ENCODE results near the gene CHMP3.
A peak's percentile ranks its signal among the peaks of the same experiment; 100 is the strongest.
"Not testable (repeated sequence)": the region's sequence is repeated elsewhere in the genome, so short reads cannot be mapped to it uniquely, and the experiment has no call there.

CHMP3 gene

GRCh38 chr2:86507600-86507999 lies 55.6 kb downstream of the CHMP3 start:
- DNase-seq = no peak

GRCh38 chr2:86500325-86501083 lies 62.7 kb downstream of the CHMP3 start:
- DNase-seq = no peak

- DNase-seq = no peak
These were observed 63.9 kb downstream of the CHMP3 start for GRCh38 chr2:86499326-86499725.

- DNase-seq = no peak
These were observed 64.6 kb downstream of the CHMP3 start for GRCh38 chr2:86498468-86499260.

- DNase-seq = not testable (repeated sequence)
These were observed 66.9 kb downstream of the CHMP3 start for GRCh38 chr2:86496391-86496790.

- DNase-seq = peak in 1 of 3 experiments; percentile 1
These were observed 71.2 kb downstream of the CHMP3 start for GRCh38 chr2:86492048-86492453.

GRCh38 chr2:86491088-86491487 lies 72.2 kb downstream of the CHMP3 start:
- no peak for DNase-seq

GRCh38 chr2:86490245-86490644 lies 73.0 kb downstream of the CHMP3 start:
- DNase-seq = no peak

GRCh38 chr2:86489542-86489941 lies 73.7 kb downstream of the CHMP3 start:
- no peak for DNase-seq

GRCh38 chr2:86488561-86489250 lies 74.5 kb downstream of the CHMP3 start:
- no peak for DNase-seq

GRCh38 chr2:86487062-86487461 lies 76.2 kb downstream of the CHMP3 start:
- DNase-seq = no peak

GRCh38 chr2:86485802-86486201 lies 77.4 kb downstream of the CHMP3 start:
- DNase-seq = no peak

- no peak for DNase-seq
These were observed 78.1 kb downstream of the CHMP3 start for GRCh38 chr2:86485103-86485502.

- DNase-seq = no peak
These were observed 78.9 kb downstream of the CHMP3 start for GRCh38 chr2:86484385-86484784.

- DNase-seq = no peak
These were observed 81.2 kb downstream of the CHMP3 start for GRCh38 chr2:86482034-86482433.

GRCh38 chr2:86480105-86480504 lies 83.1 kb downstream of the CHMP3 start:
- DNase-seq = no peak

GRCh38 chr2:86477349-86477748 lies 85.9 kb downstream of the CHMP3 start:
- no peak for DNase-seq

- no peak for DNase-seq
These were observed 86.3 kb downstream of the CHMP3 start for GRCh38 chr2:86476918-86477317.

GRCh38 chr2:86476092-86476491 lies 87.2 kb downstream of the CHMP3 start:
- DNase-seq = no peak

GRCh38 chr2:86471637-86472036 lies 91.6 kb downstream of the CHMP3 start:
- no peak for DNase-seq

- DNase-seq = no peak
These were observed 92.4 kb downstream of the CHMP3 start for GRCh38 chr2:86470890-86471289.

GRCh38 chr2:86468162-86469033 lies 94.8 kb downstream of the CHMP3 start:
- no peak for DNase-seq

GRCh38 chr2:86466306-86466705 lies 96.9 kb downstream of the CHMP3 start:
- no peak for DNase-seq
